Glutamatergic neuron (in vitro differentiated cells): ENCODE data around the gene COMMD7. TPM values are rescaled to one million over a fixed set of nuclear protein-coding genes. Genes with fewer than 3 reads are reported as not detected.
A peak's percentile ranks its signal among the peaks of the same experiment; 100 is the strongest.

Source experiments
- DNase-seq: peaks from one replicate; pipeline ENCODE4 v3.0.0; 2022
- H3K27ac Mint-ChIP-seq: one replicate; pipeline ENCODE4 v1.8.0; 2020; ENCODE audit warnings: mild to moderate bottlenecking, mixed read lengths, inconsistent platforms; ENCODE audit not compliant: unreplicated experiment
- H3K27me3 Mint-ChIP-seq: one replicate; pipeline ENCODE4 v1.8.0; 2020; ENCODE audit warnings: mild to moderate bottlenecking, moderate library complexity, mixed read lengths, inconsistent platforms; ENCODE audit not compliant: unreplicated experiment
- H3K36me3 Mint-ChIP-seq: one replicate; pipeline ENCODE4 v1.8.0; 2020; ENCODE audit warnings: mild to moderate bottlenecking, mixed read lengths, inconsistent platforms; ENCODE audit not compliant: unreplicated experiment
- H3K4me1 Mint-ChIP-seq: one replicate; pipeline ENCODE4 v1.8.0; 2020; ENCODE audit warnings: mild to moderate bottlenecking, low read depth, mixed read lengths, inconsistent platforms; ENCODE audit not compliant: unreplicated experiment
- H3K4me3 Mint-ChIP-seq: one replicate; pipeline ENCODE4 v1.8.0; 2020; ENCODE audit warnings: mild to moderate bottlenecking, mixed read lengths, inconsistent platforms; ENCODE audit not compliant: unreplicated experiment
- H3K9me3 Mint-ChIP-seq: one replicate; pipeline ENCODE4 v1.8.0; 2020; ENCODE audit warnings: mild to moderate bottlenecking, moderate library complexity, mixed read lengths, inconsistent platforms; ENCODE audit not compliant: unreplicated experiment
- CTCF ChIP-seq: fragments of 200-600 bp; sonication (generic); IDR thresholded peaks from one replicate; pipeline ENCODE4 v1.5.0; 2021; ENCODE audit not compliant: partially characterized antibody, unreplicated experiment
- total RNA-seq: library from RNA; stranded (reverse); fragmentation: NEBNext Ultra II Directional; extraction: Animal tissue kit (Norgen Biotek cat#: 25700); gene quantifications from one replicate; pipeline ENCODE4 v1.2.1, GENCODE V29; 2021; ENCODE audit not compliant: unreplicated experiment

COMMD7 gene
- total RNA-seq, 1 donor from 2014 or later: 71.5 TPM

- H3K4me1 Mint-ChIP-seq: peaks cover 11% of the 10 kb centered on the region
- no peak for DNase-seq
- H3K27ac Mint-ChIP-seq: no peak overlapping the region
- H3K36me3 Mint-ChIP-seq: no peaks in the 10 kb centered on the region
- no peaks in the 10 kb centered on the region for H3K27me3 Mint-ChIP-seq
- H3K9me3 Mint-ChIP-seq: peaks cover 8% of the 10 kb centered on the region
- no peak for TF ChIP-seq CTCF
- H3K4me3 Mint-ChIP-seq: no peak overlapping the region
Measured at GRCh38 chr20:32686530-32687179, 56.6 kb downstream of the COMMD7 start.

GRCh38 chr20:32685541-32686529 lies 57.4 kb downstream of the COMMD7 start:
- no peak for TF ChIP-seq CTCF
- no peak for DNase-seq
- peak overlapping the region; percentile 80 for H3K27ac Mint-ChIP-seq
- peak overlapping the region; percentile 51 for H3K4me3 Mint-ChIP-seq
- peaks cover 8% of the 10 kb centered on the region for H3K9me3 Mint-ChIP-seq
- no peaks in the 10 kb centered on the region for H3K36me3 Mint-ChIP-seq
- H3K4me1 Mint-ChIP-seq: peaks cover 18% of the 10 kb centered on the region
- H3K27me3 Mint-ChIP-seq: no peaks in the 10 kb centered on the region

- H3K9me3 Mint-ChIP-seq: peaks cover 8% of the 10 kb centered on the region
- no peak overlapping the region for H3K4me3 Mint-ChIP-seq
- H3K36me3 Mint-ChIP-seq: no peaks in the 10 kb centered on the region
- peaks cover 22% of the 10 kb centered on the region for H3K4me1 Mint-ChIP-seq
- H3K27ac Mint-ChIP-seq: no peak overlapping the region
- no peak for TF ChIP-seq CTCF
- no peak for DNase-seq
- H3K27me3 Mint-ChIP-seq: peaks cover 5% of the 10 kb centered on the region
Measured at GRCh38 chr20:32682508-32682987, 60.7 kb downstream of the COMMD7 start.

- H3K27me3 Mint-ChIP-seq: peaks cover 8% of the 10 kb centered on the region
- DNase-seq: peak; percentile 72
- H3K27ac Mint-ChIP-seq: peak overlapping the region; percentile 82
- peak overlapping the region; percentile 31 for H3K4me3 Mint-ChIP-seq
- H3K36me3 Mint-ChIP-seq: no peaks in the 10 kb centered on the region
- peaks cover 6% of the 10 kb centered on the region for H3K9me3 Mint-ChIP-seq
- no peak for TF ChIP-seq CTCF
- H3K4me1 Mint-ChIP-seq: peaks cover 22% of the 10 kb centered on the region
Measured at GRCh38 chr20:32681175-32682084, 61.8 kb downstream of the COMMD7 start.
